DMS153 treated with DMSO at 0.1 percent for 48 hours (cell line): ENCODE measurements around the gene PTPN13.
A peak's percentile ranks its signal among the peaks of the same experiment; 100 is the strongest.

Experiments
- DNase-seq: peaks from one replicate; lab custom pipeline; 2025; ENCODE audit not compliant: unreplicated experiment; lab: John Stamatoyannopoulos, UW

The PTPN13 gene

DNA sequence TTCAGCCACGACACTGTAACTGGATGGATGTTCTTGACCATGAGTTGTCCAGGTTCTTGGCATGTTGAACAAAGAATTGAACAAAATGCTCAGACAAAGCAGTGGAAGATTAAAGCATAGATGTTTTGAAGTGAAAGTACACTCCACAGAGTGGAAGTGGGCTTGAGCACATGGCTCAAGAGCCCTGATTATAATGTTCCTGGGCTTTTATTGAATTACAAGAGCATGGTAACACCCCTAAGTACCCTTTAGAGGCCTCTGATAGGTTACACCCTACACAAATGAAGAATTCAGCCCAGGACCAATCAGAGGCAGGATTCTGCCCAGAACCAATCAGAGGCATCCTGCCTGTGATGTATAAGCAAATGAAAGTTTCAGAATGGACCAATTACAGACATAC, 221.5 kb downstream of the PTPN13 start:
- DNase-seq = no peak

GRCh38 chr4:86816501-86817273, 222.6 kb downstream of the PTPN13 start:
- DNase-seq = no peak

GRCh38 chr4:86818211-86818610, 224.1 kb downstream of the PTPN13 start:
- no peak for DNase-seq

DNA sequence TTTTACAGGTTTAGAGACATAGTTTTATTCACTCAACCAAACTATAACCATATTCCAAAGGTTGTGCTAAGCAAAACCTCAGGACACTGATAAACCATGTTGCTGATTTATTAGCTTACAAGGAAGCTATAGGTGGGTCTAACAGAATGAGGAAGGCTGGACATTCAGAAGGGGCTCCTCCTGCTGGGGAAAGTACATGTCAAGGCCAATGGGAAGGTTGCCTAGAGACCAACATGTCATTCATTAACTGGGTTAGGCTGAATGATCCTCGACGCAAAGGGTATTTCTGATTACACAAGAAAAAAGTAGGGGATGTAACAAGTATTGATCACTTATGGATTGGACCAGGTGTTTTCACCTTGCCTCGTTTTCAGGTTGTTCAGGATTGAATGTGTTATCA, 224.7 kb downstream of the PTPN13 start:
- DNase-seq = no peak

- DNase-seq = no peak
Observed at GRCh38 chr4:86819561-86819960, 225.4 kb downstream of the PTPN13 start.

DNA sequence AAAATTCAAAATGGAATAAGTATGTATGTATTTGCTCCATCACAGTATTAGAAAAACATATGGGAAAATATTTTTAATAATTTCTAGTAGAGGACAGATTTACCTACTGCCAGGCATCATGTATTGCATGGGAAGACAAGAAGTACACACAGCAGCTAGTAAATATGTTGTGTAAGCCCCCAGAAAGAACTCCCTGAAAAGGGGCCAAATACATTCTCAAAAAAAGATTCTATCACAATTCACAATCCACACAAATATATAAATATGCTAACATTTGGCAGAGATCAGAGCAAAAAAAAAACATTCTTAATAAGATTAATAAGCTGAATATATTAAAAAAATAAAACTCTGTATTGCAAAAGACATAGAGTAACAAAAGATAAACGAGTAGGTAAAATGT, 227.0 kb downstream of the PTPN13 start:
- DNase-seq = no peak

- no peak for DNase-seq
Observed at GRCh38 chr4:86822136-86822535, 228.0 kb downstream of the PTPN13 start.

DNA sequence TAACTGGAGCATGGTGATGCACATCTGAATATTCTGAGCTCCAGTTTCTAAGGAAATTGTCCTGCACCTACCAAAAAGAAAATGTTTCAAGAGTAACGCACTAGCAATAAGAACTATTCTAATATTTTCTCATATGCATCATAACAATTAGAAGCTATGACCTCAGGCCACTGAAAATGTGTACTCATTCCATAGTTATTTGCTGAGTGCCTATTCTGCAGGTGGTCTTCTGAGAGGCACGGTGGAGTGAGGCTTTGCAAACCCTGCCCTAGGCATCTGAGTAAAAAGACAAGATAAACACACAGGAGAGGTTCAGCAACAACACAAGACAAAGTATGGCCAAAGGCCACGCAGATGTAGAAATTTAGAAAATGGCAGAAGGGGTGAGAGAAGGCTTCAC, 231.4 kb downstream of the PTPN13 start:
- no peak for DNase-seq

GRCh38 chr4:86831262-86832130, 237.4 kb downstream of the PTPN13 start:
- DNase-seq = peak; percentile 54

DNA sequence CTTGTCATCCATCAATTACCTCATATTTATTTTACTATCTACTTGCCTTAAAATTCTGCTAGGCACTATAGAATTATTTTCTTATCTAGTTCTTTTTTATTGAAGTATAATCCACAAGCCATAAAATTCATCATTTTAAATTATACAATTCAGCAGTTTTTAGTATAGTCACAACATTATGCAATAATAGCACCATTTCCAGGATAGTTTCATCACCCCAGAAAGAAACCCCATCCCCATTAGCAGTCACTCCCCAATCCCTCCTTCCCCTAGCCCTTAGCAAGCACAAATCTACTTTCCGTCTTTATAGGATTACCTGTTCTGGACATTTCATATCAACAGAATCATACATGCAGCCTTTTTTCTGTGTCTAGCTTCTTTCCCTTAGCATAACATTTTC, 239.5 kb downstream of the PTPN13 start:
- no peak for DNase-seq

GRCh38 chr4:86834901-86835300, 240.8 kb downstream of the PTPN13 start:
- no peak for DNase-seq

GRCh38 chr4:86835677-86836076, 241.6 kb downstream of the PTPN13 start:
- DNase-seq = no peak

GRCh38 chr4:86837691-86838503, 243.8 kb downstream of the PTPN13 start:
- DNase-seq = peak; percentile 15

GRCh38 chr4:86840858-86841257, 246.7 kb downstream of the PTPN13 start:
- no peak for DNase-seq

- DNase-seq = no peak
Observed at GRCh38 chr4:86841309-86841708, 247.2 kb downstream of the PTPN13 start.

DNA sequence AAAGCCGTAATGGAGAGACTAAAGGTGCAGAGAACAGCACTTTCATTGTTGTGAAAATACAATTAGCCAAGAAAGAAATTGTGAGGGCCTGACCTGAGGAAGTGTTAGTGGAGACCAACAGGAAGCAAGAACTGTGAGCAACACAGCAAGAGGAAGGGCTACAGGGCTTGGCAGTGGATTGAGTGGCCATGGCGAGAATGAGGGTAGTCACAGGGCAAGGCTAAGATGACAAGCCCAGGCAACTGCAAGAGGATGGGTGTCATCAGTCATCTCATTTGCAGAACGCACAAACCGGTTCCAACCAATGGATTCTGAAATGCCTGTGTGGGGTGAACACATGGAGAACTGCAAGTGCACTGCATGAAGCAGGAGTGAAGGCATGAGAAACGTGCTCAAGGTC, 251.5 kb downstream of the PTPN13 start:
- no peak for DNase-seq

DNA sequence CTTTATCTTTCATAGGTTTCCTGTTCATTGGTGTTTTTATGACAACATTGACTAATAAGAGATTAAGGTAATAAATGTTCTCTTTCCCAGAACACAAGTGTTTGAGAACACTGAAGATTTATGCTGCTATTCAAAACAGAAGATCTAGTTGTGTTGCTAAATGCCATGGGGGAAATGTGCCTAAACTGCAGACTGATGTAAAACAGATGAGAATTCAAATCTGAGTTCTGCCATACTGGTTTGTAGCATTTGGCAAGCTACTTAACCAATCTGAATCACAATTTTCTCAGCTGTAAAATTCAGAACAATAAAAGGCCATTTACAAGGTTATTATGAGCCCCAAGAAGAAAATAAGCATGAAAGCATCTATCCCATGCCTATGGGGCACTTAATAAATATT, 252.8 kb downstream of the PTPN13 start:
- DNase-seq = no peak

DNA sequence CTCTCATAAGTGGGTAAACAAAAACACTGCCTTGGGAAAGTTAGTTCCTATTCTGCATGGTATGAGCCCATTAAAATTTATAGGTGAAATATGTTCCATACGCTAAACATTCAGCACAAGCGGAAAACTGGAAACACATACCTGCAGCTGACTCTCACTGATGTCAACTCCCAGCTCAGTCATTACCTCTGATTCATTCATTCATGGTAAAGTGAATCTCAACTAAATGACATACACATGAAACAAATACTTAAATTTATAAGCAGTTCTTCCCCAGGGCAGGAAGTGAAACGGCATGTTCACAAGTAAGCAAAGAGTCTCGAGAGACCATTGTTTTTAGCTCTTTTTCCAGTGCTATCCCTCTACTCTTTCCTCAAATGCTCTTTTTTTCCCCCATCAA, 253.5 kb downstream of the PTPN13 start:
- no peak for DNase-seq

- no peak for DNase-seq
Observed at GRCh38 chr4:86848136-86848535, 254.0 kb downstream of the PTPN13 start.

GRCh38 chr4:86848732-86849619, 254.9 kb downstream of the PTPN13 start, which contains the start of gene SLC10A6:
Gene SLC10A6 (minus strand): TSS chr4:86849384. CDS start chr4:86849115, 269 bp downstream.
- DNase-seq = no peak
